ENCODE measurements around the gene NRM. TPM values are rescaled to one million over a fixed set of nuclear protein-coding genes. Genes with fewer than 3 reads are reported as not detected.

Gene NRM
- total and polyA plus RNA-seq, 2 of the 13 experiments (the other 11 are each of a cell fraction or from before 2014, with no cell fraction given): 12.5 to 16.0 TPM

DNA sequence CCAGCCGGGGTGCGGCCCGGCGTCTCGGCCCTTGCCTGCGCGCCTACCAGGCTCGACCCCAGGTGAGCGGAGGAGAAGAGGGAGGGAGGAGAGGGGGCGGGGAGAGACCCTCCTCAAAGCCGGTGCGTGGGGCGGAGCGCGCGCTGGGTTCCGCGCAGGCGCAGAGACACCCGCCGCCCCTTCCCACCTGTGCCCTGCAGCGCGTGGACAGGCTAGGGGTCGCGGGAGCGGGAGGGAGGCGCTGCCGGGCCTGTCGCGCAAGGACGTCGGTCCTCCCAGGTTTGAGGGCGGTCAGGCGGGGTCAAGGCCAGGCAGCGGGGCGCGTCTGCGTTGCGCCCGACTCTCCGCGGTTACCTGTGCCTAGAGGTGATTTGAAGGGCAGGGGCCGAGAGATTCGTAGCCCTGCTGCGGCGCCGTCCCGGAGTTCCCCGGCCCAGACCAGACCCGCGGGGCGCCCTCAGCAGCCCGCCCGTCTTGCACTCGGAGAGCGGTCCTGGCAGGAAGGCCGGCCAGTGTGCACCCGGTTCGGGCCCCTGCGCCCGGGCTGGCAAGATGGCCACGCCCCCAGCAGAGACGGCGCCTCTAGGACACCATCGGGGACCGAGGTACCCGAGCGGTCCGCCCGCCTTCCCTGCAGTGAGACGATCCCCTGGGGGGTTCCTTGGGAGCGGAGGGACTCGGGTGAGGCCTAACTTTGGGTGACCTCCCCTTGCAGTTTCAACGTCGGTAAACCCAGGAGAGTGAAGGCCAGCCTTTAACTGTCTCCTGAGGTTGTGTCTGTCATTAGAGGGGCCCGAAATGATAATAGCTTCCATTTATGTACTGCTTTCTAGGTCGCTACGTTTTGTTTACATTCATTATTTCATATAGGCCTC lies 43.3 kb downstream of the NRM start (continued):
- peak; percentile 91 for TF ChIP-seq ZNF772 (CRISPR knock-in tag; IDR thresholded peaks at IDR 0.05)
- peak; percentile 91 for TF ChIP-seq ZNF792 (CRISPR knock-in tag; IDR thresholded peaks at IDR 0.05)
- TF ChIP-seq, protein P1, sequence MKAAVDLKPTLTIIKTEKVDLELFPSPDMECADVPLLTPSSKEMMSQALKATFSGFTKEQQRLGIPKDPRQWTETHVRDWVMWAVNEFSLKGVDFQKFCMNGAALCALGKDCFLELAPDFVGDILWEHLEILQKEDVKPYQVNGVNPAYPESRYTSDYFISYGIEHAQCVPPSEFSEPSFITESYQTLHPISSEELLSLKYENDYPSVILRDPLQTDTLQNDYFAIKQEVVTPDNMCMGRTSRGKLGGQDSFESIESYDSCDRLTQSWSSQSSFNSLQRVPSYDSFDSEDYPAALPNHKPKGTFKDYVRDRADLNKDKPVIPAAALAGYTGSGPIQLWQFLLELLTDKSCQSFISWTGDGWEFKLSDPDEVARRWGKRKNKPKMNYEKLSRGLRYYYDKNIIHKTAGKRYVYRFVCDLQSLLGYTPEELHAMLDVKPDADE (CRISPR knock-in tag; IDR thresholded peaks at IDR 0.05): peak; percentile 95; the same call in 1 of the 2 replicates
- TF ChIP-seq NR2F1 (CRISPR knock-in tag; IDR thresholded peaks at IDR 0.05): peak; percentile 88 to 94
- TF ChIP-seq ZNF709 (CRISPR knock-in tag; IDR thresholded peaks at IDR 0.05): peak; percentile 91; the same call in 1 of the 2 replicates
- TF ChIP-seq, protein P2, sequence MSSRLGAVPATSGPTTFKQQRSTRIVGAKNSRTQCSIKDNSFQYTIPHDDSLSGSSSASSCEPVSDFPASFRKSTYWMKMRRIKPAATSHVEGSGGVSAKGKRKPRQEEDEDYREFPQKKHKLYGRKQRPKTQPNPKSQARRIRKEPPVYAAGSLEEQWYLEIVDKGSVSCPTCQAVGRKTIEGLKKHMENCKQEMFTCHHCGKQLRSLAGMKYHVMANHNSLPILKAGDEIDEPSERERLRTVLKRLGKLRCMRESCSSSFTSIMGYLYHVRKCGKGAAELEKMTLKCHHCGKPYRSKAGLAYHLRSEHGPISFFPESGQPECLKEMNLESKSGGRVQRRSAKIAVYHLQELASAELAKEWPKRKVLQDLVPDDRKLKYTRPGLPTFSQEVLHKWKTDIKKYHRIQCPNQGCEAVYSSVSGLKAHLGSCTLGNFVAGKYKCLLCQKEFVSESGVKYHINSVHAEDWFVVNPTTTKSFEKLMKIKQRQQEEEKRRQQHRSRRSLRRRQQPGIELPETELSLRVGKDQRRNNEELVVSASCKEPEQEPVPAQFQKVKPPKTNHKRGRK (CRISPR knock-in tag; IDR thresholded peaks at IDR 0.05): peak; percentile 56; the same call in 1 of the 2 replicates
- TF ChIP-seq TCF7 (IDR thresholded peaks at IDR 0.05; ENCODE audit: low read depth): no peak
- TF ChIP-seq, protein P3, sequence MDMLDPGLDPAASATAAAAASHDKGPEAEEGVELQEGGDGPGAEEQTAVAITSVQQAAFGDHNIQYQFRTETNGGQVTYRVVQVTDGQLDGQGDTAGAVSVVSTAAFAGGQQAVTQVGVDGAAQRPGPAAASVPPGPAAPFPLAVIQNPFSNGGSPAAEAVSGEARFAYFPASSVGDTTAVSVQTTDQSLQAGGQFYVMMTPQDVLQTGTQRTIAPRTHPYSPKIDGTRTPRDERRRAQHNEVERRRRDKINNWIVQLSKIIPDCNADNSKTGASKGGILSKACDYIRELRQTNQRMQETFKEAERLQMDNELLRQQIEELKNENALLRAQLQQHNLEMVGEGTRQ (IDR thresholded peaks at IDR 0.05; ENCODE audit: low read depth, low read length): no peak
- TF ChIP-seq, protein P3 (CRISPR knock-in tag; IDR thresholded peaks at IDR 0.05; ENCODE audit: borderline replicate concordance): no peak; the same call in 1 of the 2 replicates
- peak; percentile 94 for TF ChIP-seq GZF1 (CRISPR knock-in tag; IDR thresholded peaks at IDR 0.05)
- TF ChIP-seq, protein P4, sequence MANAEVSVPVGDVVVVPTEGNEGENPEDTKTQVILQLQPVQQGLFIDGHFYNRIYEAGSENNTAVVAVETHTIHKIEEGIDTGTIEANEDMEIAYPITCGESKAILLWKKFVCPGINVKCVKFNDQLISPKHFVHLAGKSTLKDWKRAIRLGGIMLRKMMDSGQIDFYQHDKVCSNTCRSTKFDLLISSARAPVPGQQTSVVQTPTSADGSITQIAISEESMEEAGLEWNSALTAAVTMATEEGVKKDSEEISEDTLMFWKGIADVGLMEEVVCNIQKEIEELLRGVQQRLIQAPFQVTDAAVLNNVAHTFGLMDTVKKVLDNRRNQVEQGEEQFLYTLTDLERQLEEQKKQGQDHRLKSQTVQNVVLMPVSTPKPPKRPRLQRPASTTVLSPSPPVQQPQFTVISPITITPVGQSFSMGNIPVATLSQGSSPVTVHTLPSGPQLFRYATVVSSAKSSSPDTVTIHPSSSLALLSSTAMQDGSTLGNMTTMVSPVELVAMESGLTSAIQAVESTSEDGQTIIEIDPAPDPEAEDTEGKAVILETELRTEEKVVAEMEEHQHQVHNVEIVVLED (CRISPR knock-in tag; IDR thresholded peaks at IDR 0.05; ENCODE audit: borderline replicate concordance): peak; percentile 90
- TF ChIP-seq, protein P5, sequence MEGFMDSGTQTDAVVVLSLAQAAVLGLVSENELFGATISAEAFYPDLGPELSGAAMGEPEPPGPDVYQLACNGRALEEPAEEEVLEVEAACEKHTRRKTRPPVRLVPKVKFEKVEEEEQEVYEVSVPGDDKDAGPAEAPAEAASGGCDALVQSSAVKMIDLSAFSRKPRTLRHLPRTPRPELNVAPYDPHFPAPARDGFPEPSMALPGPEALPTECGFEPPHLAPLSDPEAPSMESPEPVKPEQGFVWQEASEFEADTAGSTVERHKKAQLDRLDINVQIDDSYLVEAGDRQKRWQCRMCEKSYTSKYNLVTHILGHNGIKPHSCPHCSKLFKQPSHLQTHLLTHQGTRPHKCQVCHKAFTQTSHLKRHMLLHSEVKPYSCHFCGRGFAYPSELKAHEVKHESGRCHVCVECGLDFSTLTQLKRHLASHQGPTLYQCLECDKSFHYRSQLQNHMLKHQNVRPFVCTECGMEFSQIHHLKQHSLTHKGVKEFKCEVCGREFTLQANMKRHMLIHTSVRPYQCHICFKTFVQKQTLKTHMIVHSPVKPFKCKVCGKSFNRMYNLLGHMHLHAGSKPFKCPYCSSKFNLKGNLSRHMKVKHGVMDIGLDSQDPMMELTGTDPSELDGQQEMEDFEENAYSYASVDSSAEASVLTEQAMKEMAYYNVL (CRISPR knock-in tag; IDR thresholded peaks at IDR 0.05; ENCODE audit: borderline replicate concordance): peak; percentile 92
- TF ChIP-seq ZNF563 (CRISPR knock-in tag; IDR thresholded peaks at IDR 0.05): peak; percentile 90

Data from HepG2 (cell line).